Activated T-helper 1 cell treated with Interleukin-2 at 50 U/mL for 16 hours (primary cell): ENCODE measurements around the gene ARMC9.
"Not testable (repeated sequence)": the region's sequence is repeated elsewhere in the genome, so short reads cannot be mapped to it uniquely, and the experiment has no call there.

ENCODE experiments used
- DNase-seq: peaks from one replicate; pipeline ENCODE4 v3.0.0-alpha.2; 2020; ENCODE audit warnings: low read depth

Gene ARMC9

DNA sequence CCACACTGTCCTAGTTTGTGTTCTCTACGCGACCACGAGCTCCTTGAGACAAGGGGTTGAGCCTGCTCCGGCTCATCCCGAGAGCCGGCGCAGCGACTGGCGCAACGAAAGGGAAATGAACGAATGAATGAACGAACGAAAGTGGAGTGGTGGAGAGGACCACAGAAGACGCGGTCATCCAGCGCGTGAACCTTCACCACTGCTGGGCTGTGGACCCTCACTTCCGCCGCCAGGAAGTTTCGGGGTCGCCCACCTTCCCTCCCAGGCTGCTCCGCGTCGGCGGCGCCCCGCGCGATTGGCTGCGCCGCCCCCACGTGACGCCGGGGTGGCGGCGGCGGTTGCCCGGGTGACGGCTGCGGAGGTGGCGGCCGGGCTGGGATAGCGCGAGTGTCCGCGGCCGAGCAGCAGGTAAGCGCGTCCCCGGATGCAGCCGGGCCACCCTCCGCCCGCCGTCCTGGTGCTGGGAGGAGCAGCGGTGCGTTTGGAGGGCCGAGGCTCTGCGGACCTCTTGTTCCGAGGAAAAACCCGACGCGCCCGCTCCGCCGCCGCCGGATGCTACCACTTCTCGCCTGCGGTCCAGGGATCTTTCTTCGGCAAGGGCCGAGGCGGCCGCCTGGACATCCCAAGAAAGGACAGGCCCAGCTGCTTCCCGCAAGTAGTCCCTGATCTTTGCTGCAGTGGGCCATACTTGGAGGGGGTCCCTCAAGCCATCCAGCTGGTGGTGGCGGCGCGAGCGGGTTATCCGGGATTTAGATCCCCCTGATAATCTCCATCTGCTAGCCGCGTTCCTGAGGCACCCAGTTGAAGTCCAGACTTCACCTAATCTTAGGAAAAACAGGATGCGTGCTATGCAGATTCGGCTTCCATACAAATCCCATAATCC is at the start of gene ARMC9:
Gene ARMC9 (plus strand): TSS at position 341 of the 883 bp plus-strand sequence. CDS start 7,608 bp downstream, outside the sequence.
- peak; percentile 57 for DNase-seq

DNA sequence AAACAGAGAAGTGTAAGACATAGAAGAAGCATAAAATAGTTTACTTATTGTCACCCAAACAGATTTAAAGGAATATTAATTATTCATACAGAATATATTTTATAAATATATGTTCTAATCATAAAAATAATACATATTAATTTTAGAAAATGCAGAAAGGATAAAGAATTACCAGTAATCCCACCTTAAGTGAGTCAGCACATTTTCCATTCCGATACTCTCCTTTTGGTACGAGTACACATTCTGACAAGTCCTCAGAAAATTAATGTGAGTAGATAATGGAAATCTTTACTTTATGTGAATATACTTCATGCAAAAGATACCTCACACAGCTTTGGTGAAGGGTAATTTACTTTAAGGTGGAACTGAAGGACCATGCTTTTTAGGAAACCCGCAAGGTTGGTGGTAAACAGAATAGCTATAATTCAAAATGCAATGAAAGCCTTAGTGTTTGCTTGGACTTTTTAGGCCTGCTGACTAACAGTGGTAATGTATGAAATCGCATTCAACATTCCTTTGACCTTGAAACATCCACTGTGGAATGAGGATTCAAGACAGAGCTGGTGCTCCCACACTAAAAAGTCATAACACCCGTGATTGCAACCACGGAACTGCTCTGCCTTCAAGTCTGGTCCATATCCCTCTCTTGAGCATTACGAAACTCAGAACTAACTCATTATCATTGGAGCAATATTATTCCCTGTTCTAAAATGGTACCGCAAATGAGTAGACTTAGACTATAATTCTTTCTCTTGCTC is 45.5 kb upstream of the ARMC9 start:
- no peak for DNase-seq

DNA sequence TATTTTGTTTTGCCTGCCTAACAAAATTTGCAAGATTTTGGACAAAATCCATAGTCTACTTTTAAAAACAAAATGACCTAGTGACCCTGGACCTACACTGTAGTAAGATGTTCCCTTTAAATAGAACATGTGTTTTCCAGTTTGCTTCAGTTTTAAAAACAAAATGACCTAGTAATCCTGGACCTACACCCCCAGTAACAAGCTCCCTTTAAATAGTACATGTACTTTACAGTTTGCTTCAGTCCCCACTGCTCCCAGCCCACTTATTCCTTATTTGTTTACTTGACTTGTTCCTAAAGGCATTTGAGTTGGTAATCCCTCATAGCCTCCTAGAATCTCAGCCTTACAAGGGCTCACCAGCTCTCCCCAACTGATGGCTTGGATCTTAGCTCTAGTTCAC is 39.1 kb upstream of the ARMC9 start:
- DNase-seq: no peak

DNA sequence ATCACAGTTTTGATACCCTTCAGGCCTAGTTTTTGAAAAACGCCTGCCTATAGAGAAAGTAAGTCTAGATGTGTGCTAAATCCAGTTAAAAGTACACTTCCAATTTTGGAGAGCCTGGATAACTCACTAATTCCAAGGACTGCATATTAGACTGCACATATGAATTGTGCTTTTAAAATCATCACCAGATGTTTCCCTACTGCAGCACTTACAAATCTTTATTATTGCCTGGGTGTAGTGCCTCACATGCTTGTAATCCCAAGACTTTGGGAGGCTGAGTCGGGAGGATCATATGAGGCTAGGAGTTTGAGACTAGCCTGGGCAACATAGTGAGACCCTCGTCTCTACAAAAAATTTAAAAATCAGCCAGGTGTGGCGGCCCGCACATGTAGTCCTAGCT is 37.7 kb upstream of the ARMC9 start:
- DNase-seq: no peak

- DNase-seq: no peak
Observed at GRCh38 chr2:231161252-231161839, 37.1 kb upstream of the ARMC9 start.

- no peak for DNase-seq
Observed at GRCh38 chr2:231161877-231162329, 36.5 kb upstream of the ARMC9 start.

GRCh38 chr2:231163011-231163410 is 35.4 kb upstream of the ARMC9 start:
- DNase-seq: no peak

GRCh38 chr2:231163414-231164095 is 34.9 kb upstream of the ARMC9 start:
- DNase-seq: no peak

DNA sequence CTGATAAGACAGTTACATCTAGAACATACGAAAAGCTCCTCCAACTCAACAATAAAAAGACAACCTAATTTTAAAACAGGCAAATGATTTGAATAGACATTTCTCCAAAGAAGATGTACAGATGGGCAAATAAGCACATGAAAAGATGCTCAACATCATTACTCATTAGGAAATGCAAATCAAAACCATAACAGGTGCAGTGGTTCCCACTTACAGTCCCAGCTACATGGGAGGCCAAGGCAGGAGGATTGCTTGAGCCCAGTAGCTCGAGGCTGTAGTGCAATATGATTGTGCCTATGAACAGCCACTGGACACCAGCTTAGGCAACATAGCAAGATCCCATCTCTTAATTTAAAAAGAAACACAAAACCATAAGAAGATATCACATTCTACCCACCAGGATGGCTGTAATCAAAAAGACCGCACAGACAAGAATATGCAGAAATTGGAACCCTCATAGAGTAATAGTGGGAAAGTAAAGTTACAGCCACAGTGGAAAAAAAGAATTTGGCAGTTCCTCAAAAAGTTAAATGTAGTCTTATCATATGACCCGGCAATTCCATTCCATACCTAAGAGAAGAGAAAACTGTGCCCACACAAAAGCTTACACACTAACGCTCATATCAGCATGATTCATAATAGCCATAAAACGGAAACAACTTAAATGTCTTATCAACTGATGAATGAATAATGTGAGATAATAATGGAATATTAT is 30.5 kb upstream of the ARMC9 start:
- no peak for DNase-seq

- DNase-seq: no peak
Observed at GRCh38 chr2:231168460-231169139, 29.8 kb upstream of the ARMC9 start.

- no peak for DNase-seq
Observed at GRCh38 chr2:231169488-231169887, 28.9 kb upstream of the ARMC9 start.

- DNase-seq: no peak
Observed at GRCh38 chr2:231170055-231170454, 28.4 kb upstream of the ARMC9 start.

DNA sequence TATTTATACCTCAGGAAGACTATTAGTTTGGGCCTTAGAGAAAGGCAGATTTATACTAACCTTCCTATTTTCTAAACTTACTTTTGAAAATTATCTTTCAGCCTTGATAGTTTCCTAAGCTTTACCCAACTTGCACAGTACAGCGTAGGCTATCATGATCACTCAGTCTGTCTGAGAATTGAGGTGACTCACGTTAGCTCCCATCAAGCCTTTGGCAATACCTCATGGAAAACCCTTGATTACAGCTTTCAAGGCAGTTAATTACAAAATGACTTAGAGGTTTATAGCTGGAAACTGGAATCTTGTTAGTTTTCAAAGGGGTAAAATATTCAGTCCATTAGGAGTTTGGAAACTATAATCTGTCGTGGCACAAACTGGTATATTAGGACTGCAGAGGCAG is 26.4 kb upstream of the ARMC9 start:
- DNase-seq: no peak

DNA sequence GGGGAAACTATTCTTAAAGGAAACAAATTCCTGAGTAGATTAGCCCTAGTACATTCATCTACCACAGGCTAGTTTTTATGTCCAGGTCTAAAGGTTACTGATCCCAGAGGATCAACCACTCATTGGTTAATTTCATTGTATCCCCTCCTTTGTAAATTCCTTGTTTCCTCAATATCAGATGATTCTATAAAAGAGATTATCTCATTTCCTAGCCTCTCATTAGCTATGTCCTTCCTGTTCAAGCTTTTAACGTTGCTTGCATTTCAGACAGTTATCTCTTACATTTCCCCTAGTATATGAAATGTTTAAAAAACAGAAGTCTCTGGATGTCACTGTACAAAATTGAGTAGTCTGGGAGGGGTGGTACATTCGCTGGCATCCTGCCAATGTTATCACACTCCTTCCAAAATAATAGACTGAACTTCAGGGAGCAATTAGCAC is 24.2 kb upstream of the ARMC9 start:
- no peak for DNase-seq

- DNase-seq: no peak
Observed at GRCh38 chr2:231176066-231176465, 22.4 kb upstream of the ARMC9 start.

- DNase-seq: no peak
Observed at GRCh38 chr2:231177156-231178025, 21.0 kb upstream of the ARMC9 start.

- DNase-seq: not testable (repeated sequence)
Observed at GRCh38 chr2:231178805-231179204, 19.6 kb upstream of the ARMC9 start.

- no peak for DNase-seq
Observed at GRCh38 chr2:231181860-231182512, 16.4 kb upstream of the ARMC9 start.

DNA sequence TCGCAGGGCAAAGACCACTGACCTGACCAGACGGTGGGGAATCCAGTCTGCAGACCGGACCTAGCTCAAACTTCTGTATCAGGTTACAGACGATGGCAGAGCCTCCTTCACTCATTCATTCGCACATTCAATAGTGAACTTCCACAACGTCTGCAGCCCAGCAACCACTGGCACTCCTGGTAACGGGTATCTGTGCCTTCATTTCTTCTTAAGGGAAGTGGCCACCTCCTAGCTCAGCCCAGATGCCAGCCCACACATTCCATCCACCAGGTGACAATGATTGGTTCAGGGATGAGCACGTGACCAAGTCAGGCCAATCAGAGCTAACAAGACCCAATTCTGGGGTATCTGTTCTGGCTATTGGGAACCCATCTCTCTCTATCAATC is 15.9 kb upstream of the ARMC9 start:
- no peak for DNase-seq
